PFSK-1 (cell line): Measurements from ENCODE around the gene DNAH14.

ENCODE experiments used
- FOXP2 ChIP-seq: optimal IDR thresholded peaks from 2 replicates; pipeline ENCODE3; 2011; ENCODE audit warnings: borderline replicate concordance, control low read depth, inconsistent platforms; ENCODE audit not compliant: insufficient read depth; ENCODE audit errors: extremely low read length, extremely low read depth
- POLR2AphosphoS5 ChIP-seq: IDR thresholded peaks from 2 replicates; pipeline ENCODE4 v1.6.1; 2012; ENCODE audit warnings: low read depth, mild to moderate bottlenecking, control low read depth, low read length, moderate library complexity
- SIN3A ChIP-seq: IDR thresholded peaks from 2 replicates; pipeline ENCODE4 v1.6.1; 2012; ENCODE audit warnings: mild to moderate bottlenecking, low read length, moderate library complexity, borderline replicate concordance; ENCODE audit not compliant: insufficient read depth
- TAF1 ChIP-seq: IDR thresholded peaks from 2 replicates; pipeline ENCODE4 v1.6.1; 2012; ENCODE audit warnings: low read length, control low read depth, borderline replicate concordance; ENCODE audit not compliant: insufficient read depth
- TF ChIP-seq, protein P1 (sequence below), 2 experiments: IDR thresholded peaks; 2 replicates each; pipeline versions ENCODE4 v1.6.1 to v1.8.0; 2011 to 2012; ENCODE audit warnings: low read depth in 2 of 2, low read length in 2 of 2, control low read depth in 1 of 2, inconsistent platforms in 1 of 2, mild to moderate bottlenecking in 1 of 2, moderate library complexity in 1 of 2; ENCODE audit not compliant: insufficient read depth in 1 of 2

The DNAH14 gene

DNA sequence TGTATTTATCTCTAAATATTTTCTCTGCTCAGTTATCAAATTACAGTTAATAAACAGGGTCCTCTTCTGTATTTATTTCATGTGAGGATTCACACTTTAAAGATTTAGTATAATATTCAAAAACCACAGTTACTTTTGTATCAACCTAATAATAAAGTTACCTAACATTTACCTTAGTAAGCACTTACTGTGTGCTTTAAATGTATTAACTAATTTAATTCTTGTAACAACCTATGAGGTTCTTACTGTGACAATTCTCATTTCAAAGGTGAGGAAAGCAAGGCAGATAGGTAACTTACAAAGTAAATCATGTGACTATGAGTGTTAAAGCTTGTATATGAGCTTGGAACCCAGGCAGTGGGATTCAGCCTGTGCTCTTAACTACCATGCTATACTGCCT lies 30.2 kb downstream of the DNAH14 start:
- TF ChIP-seq FOXP2 (no peak), SIN3A (no peak), POLR2AphosphoS5 (no peak), TAF1 (no peak)
- TF ChIP-seq, protein P1, sequence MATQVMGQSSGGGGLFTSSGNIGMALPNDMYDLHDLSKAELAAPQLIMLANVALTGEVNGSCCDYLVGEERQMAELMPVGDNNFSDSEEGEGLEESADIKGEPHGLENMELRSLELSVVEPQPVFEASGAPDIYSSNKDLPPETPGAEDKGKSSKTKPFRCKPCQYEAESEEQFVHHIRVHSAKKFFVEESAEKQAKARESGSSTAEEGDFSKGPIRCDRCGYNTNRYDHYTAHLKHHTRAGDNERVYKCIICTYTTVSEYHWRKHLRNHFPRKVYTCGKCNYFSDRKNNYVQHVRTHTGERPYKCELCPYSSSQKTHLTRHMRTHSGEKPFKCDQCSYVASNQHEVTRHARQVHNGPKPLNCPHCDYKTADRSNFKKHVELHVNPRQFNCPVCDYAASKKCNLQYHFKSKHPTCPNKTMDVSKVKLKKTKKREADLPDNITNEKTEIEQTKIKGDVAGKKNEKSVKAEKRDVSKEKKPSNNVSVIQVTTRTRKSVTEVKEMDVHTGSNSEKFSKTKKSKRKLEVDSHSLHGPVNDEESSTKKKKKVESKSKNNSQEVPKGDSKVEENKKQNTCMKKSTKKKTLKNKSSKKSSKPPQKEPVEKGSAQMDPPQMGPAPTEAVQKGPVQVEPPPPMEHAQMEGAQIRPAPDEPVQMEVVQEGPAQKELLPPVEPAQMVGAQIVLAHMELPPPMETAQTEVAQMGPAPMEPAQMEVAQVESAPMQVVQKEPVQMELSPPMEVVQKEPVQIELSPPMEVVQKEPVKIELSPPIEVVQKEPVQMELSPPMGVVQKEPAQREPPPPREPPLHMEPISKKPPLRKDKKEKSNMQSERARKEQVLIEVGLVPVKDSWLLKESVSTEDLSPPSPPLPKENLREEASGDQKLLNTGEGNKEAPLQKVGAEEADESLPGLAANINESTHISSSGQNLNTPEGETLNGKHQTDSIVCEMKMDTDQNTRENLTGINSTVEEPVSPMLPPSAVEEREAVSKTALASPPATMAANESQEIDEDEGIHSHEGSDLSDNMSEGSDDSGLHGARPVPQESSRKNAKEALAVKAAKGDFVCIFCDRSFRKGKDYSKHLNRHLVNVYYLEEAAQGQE (IDR thresholded peaks at IDR 0.05; ENCODE audit: insufficient read depth in 1 of 2, low read depth in 2 of 2, low read length in 2 of 2) = no peak

- TF ChIP-seq, protein P1 (IDR thresholded peaks at IDR 0.05; ENCODE audit: insufficient read depth in 1 of 2, low read depth in 2 of 2, low read length in 2 of 2) = no peak
- TF ChIP-seq SIN3A (no peak), FOXP2 (no peak), TAF1 (no peak), POLR2AphosphoS5 (no peak)
Observed at GRCh38 chr1:224980181-224980580, 50.7 kb downstream of the DNAH14 start.

DNA sequence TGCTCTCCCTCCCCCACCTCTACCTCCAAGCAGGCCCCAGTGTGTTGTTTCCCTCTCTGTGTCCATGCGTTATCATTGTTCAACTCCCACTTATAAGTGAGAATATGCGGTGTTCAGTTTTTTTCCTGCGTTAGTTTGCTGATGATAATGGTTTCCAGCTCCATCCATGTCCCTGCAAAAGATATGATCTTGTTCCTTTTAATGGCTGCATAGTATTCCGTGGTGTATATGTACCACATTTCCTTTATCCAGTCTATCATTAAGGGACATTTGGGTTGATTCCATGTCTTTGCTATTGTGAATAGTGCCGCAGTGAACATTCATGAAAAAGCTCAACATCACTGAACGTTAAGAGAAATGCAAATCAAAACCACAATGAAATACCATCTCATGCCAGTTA lies 58.6 kb downstream of the DNAH14 start:
- TF ChIP-seq FOXP2 (no peak), TAF1 (no peak), SIN3A (no peak), POLR2AphosphoS5 (no peak)
- TF ChIP-seq, protein P1 (IDR thresholded peaks at IDR 0.05; ENCODE audit: insufficient read depth in 1 of 2, low read depth in 2 of 2, low read length in 2 of 2) = no peak

- TF ChIP-seq, protein P1 (IDR thresholded peaks at IDR 0.05; ENCODE audit: insufficient read depth in 1 of 2, low read depth in 2 of 2, low read length in 2 of 2) = no peak
- TF ChIP-seq SIN3A (no peak), TAF1 (no peak), FOXP2 (no peak), POLR2AphosphoS5 (no peak)
Observed at GRCh38 chr1:224989615-224990014, 60.1 kb downstream of the DNAH14 start.

DNA sequence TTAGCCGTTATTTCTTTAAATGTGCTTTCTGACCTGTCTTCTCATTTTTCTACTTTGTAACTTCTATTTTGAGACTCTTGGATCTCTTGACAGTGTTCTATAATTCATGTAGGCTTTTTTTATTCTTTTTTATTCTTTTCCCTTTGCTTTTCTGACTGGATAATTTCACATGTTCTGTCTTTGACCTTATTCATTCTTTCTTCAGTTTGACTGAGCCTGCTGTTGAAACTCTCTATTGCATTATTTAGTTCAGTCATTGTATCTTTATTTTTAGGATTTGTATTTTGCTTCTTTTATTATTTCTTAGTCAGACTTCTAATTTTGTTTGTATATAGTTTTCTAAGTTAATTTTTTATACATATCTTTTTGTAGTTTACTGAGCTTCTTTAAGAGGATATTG lies 66.1 kb downstream of the DNAH14 start:
- TF ChIP-seq, protein P1 (IDR thresholded peaks at IDR 0.05; ENCODE audit: insufficient read depth in 1 of 2, low read depth in 2 of 2, low read length in 2 of 2) = no peak
- TF ChIP-seq SIN3A (no peak), TAF1 (no peak), POLR2AphosphoS5 (no peak), FOXP2 (no peak)
